ENCODE data around the gene PIEZO1. TPM values are rescaled to one million over a fixed set of nuclear protein-coding genes. Genes with fewer than 3 reads are reported as not detected.

Gene PIEZO1
- total and polyA plus RNA-seq, 2 donors from 2014 or later: 103 to 124 TPM

- Histone ChIP-seq H3K9ac (ENCODE audit: low read length in 3 of 3) (no peak overlapping the region), H3K36me3 (ENCODE audit: control insufficient read depth in 2 of 3, insufficient read depth in 3 of 3, low read length in 3 of 3) (no peaks in the 10 kb centered on the region), H3K4me3 (ENCODE audit: low read length in 3 of 3) (no peak overlapping the region), H3K27me3 (ENCODE audit: control insufficient read depth, insufficient read depth, low read length) (no peaks in the 10 kb centered on the region), H3K9me3 (ENCODE audit: control insufficient read depth in 2 of 3, insufficient read depth in 1 of 3, low read length in 3 of 3) (no peaks in the 10 kb centered on the region), H3K4me1 (ENCODE audit: control insufficient read depth in 2 of 3, insufficient read depth in 2 of 3, low read depth in 1 of 3, low read length in 3 of 3) (peaks cover 0 to 21% (median 6%) of the 10 kb centered on the region in 3 donors), H3K27ac (ENCODE audit: low read depth in 2 of 2, low read length in 2 of 2) (no peak overlapping the region)
- DNase-seq: no peak
- FAIRE-seq: no peak
- intact Hi-C loops (cut with DNase I): no loop called here
- no peak for TF ChIP-seq CTCF (IDR thresholded peaks at IDR 0.05; ENCODE audit: borderline replicate concordance, extremely low read depth, insufficient read depth)
These were observed 43.7 kb downstream of the PIEZO1 start for GRCh38 chr16:88741368-88741767.

- DNase-seq: no peak
- TF ChIP-seq CTCF (IDR thresholded peaks at IDR 0.05; ENCODE audit: borderline replicate concordance, extremely low read depth, insufficient read depth): no peak
- no peak overlapping the region for H3K9ac ChIP-seq (ENCODE audit: low read length in 3 of 3)
- H3K27ac ChIP-seq (ENCODE audit: low read depth in 2 of 2, low read length in 2 of 2): no peak overlapping the region
- peaks cover 0 to 18% (median 6%) of the 10 kb centered on the region in 3 donors for H3K4me1 ChIP-seq (ENCODE audit: control insufficient read depth in 2 of 3, insufficient read depth in 2 of 3, low read depth in 1 of 3, low read length in 3 of 3)
- H3K27me3 ChIP-seq (ENCODE audit: control insufficient read depth, insufficient read depth, low read length): no peaks in the 10 kb centered on the region
- intact Hi-C loops (cut with DNase I): no loop called here
- no peaks in the 10 kb centered on the region for H3K9me3 ChIP-seq (ENCODE audit: control insufficient read depth in 2 of 3, insufficient read depth in 1 of 3, low read length in 3 of 3)
- H3K4me3 ChIP-seq (ENCODE audit: low read length in 3 of 3): no peak overlapping the region
- H3K36me3 ChIP-seq (ENCODE audit: control insufficient read depth in 2 of 3, insufficient read depth in 3 of 3, low read length in 3 of 3): peaks cover 0 to 4% (median 3%) of the 10 kb centered on the region in 3 donors
- no peak for FAIRE-seq
These were observed 44.3 kb downstream of the PIEZO1 start for GRCh38 chr16:88740727-88741055.

- peaks cover 0 to 8% (median 8%) of the 10 kb centered on the region in 3 donors for H3K36me3 ChIP-seq (ENCODE audit: control insufficient read depth in 2 of 3, insufficient read depth in 3 of 3, low read length in 3 of 3)
- intact Hi-C loops (cut with DNase I): loop anchor here (5.0 kb wide), 1 partner anchor 42 kb away; no protein-coding TSS in a partner anchor
- FAIRE-seq: no peak
- H3K4me1 ChIP-seq (ENCODE audit: control insufficient read depth in 2 of 3, insufficient read depth in 2 of 3, low read depth in 1 of 3, low read length in 3 of 3): peaks cover 0 to 18% (median 6%) of the 10 kb centered on the region in 3 donors
- TF ChIP-seq CTCF (IDR thresholded peaks at IDR 0.05; ENCODE audit: borderline replicate concordance, extremely low read depth, insufficient read depth): no peak
- no peak overlapping the region for H3K27ac ChIP-seq (ENCODE audit: low read depth in 2 of 2, low read length in 2 of 2)
- no peak overlapping the region for H3K9ac ChIP-seq (ENCODE audit: low read length in 3 of 3)
- H3K9me3 ChIP-seq (ENCODE audit: control insufficient read depth in 2 of 3, insufficient read depth in 1 of 3, low read length in 3 of 3): no peaks in the 10 kb centered on the region
- no peaks in the 10 kb centered on the region for H3K27me3 ChIP-seq (ENCODE audit: control insufficient read depth, insufficient read depth, low read length)
- no peak for DNase-seq
- no peak overlapping the region for H3K4me3 ChIP-seq (ENCODE audit: low read length in 3 of 3)
These were observed 44.9 kb downstream of the PIEZO1 start for GRCh38 chr16:88739977-88740726.

All from kidney (tissue), 14 donors.